Left forelimb (tissue), 1 donor: ENCODE measurements around the gene SKP1.

Experiments used
- DNase-seq: peaks from one replicate; pipeline ENCODE4 v3.0.0-alpha.2; 2018; ENCODE audit warnings: low spot score

SKP1 gene

GRCh38 chr5:134143944-134144941 lies 32.5 kb downstream of the SKP1 start:
- peak; percentile 57 for DNase-seq

- no peak for DNase-seq
Measured at GRCh38 chr5:134143431-134143830, 33.3 kb downstream of the SKP1 start.

GRCh38 chr5:134142806-134143205 lies 33.9 kb downstream of the SKP1 start:
- no peak for DNase-seq

- peak; percentile 53 for DNase-seq
Measured at GRCh38 chr5:134142052-134142451, 34.7 kb downstream of the SKP1 start.

- DNase-seq: no peak
Measured at GRCh38 chr5:134141331-134142050, 35.3 kb downstream of the SKP1 start.

GRCh38 chr5:134140530-134141201 lies 36.1 kb downstream of the SKP1 start:
- DNase-seq: peak; percentile 70

GRCh38 chr5:134139891-134140469 lies 36.8 kb downstream of the SKP1 start:
- peak; percentile 55 for DNase-seq

- DNase-seq: no peak
Measured at GRCh38 chr5:134139377-134139851, 37.3 kb downstream of the SKP1 start.

GRCh38 chr5:134138416-134139376 lies 38.1 kb downstream of the SKP1 start:
- DNase-seq: peak; percentile 54

- peak; percentile 53 for DNase-seq
Measured at GRCh38 chr5:134136771-134137170, 40.0 kb downstream of the SKP1 start.

GRCh38 chr5:134136221-134136631 lies 40.5 kb downstream of the SKP1 start:
- peak; percentile 53 for DNase-seq

- no peak for DNase-seq
Measured at GRCh38 chr5:134135091-134135655, 41.6 kb downstream of the SKP1 start.

- no peak for DNase-seq
Measured at GRCh38 chr5:134133995-134134541, 42.7 kb downstream of the SKP1 start.

GRCh38 chr5:134133188-134133994 lies 43.4 kb downstream of the SKP1 start:
- DNase-seq: peak; percentile 56

- DNase-seq: peak; percentile 48
Measured at GRCh38 chr5:134132372-134133187, 44.2 kb downstream of the SKP1 start.

- no peak for DNase-seq
Measured at GRCh38 chr5:134131578-134132350, 45.0 kb downstream of the SKP1 start.

- no peak for DNase-seq
Measured at GRCh38 chr5:134131165-134131564, 45.6 kb downstream of the SKP1 start.
